ENCODE measurements around the gene PEX7.
"Not testable (repeated sequence)": the region's sequence is repeated elsewhere in the genome, so short reads cannot be mapped to it uniquely, and the experiment has no call there.

The PEX7 gene

DNA sequence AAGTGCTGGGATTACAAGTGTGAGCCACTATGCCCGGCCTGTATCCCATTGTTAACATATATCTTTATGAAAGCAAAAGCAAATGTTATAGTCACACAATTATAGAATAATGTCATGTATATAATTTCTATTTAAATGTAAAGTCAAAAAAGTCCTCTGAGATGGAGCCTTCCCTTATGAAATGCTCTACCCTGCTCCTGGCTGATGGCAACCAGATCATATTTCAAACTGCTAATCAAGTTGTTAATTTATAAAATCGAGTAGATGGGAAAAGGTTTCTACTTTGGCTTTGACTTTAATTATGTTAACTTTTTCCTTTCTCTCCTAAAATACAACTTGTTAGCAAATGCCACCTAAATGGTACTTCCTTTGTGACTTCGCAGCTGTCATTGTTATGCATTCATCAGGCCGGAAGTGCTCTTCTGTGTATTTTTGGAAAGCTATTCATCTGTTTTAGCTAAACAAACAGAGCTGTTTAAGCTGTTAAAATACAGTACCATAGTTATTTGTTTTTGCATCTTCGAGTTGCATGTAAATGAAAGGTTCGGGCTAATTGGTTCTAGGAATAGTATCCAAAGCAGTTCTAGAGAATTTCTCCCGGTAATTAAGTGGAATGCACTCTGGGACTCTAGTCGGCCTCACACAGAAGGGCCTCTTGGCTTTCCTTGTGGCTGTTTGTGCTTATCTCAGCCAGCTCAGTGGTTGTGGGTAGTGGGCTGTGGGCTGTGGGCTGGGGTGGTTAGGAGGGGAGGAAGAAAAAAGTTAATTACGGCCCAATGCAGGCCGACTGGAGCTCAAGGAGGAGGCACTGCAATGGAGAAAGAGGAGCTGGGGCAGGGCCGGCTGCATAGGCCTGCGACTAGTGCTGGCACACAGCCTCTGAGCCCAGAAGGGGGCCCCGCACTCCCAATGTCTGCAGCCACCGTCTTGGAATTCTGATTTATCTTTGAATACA, 134.5 kb downstream of the PEX7 start:
- no peak overlapping the region for H2BK120ac ChIP-seq (ENCODE audit: low read depth, low read length)
- H3K18ac ChIP-seq (ENCODE audit: low read depth in 1 of 2, low read length in 2 of 2): peak overlapping the region; percentile 46 to 62
- H3K27me3 ChIP-seq (ENCODE audit: control insufficient read depth in 1 of 2, insufficient read depth in 1 of 2, low read length in 2 of 2): peaks cover 24% of the 10 kb centered on the region in 2 experiments
- peak overlapping the region; percentile 18 to 77 for H2BK12ac ChIP-seq (ENCODE audit: low read length in 2 of 2)
- H2BK5ac ChIP-seq (ENCODE audit: low read depth, low read length, poor library complexity, severe bottlenecking): no peak overlapping the region
- no peak overlapping the region for H2BK15ac ChIP-seq (ENCODE audit: low read depth, poor library complexity, severe bottlenecking)
- H3K23ac ChIP-seq (ENCODE audit: low read length in 2 of 2): no peak overlapping the region
- H2AK5ac ChIP-seq (ENCODE audit: low read length, severe bottlenecking): no peak overlapping the region
- no peaks in the 10 kb centered on the region for H3K36me3 ChIP-seq (ENCODE audit: control insufficient read depth in 1 of 2, insufficient read depth in 2 of 2, low read depth in 1 of 2, low read length in 2 of 2)
- no peak overlapping the region for H3K9ac ChIP-seq (ENCODE audit: low read length)
- no peak overlapping the region for H3K4ac ChIP-seq (ENCODE audit: low read depth in 1 of 2, low read length in 2 of 2)
- H3K4me2 ChIP-seq (ENCODE audit: low read length, poor library complexity, severe bottlenecking): no peak overlapping the region
- WGBS: 44% methylated on average over 11 of the region's 14 CpGs
- H3K4me3 ChIP-seq (ENCODE audit: insufficient read depth in 1 of 2, low read depth in 1 of 2, low read length in 2 of 2): no peak overlapping the region
- no peak overlapping the region for H4K91ac ChIP-seq (ENCODE audit: low read length)
- H3K9me3 ChIP-seq (ENCODE audit: control insufficient read depth, low read length): no peaks in the 10 kb centered on the region
- DNase-seq: peak; percentile 13
- no peak overlapping the region for H3K27ac ChIP-seq (ENCODE audit: low read length, poor library complexity, severe bottlenecking)
- H2AFZ ChIP-seq (ENCODE audit: low read depth, low read length): no peak overlapping the region
- H3K14ac ChIP-seq (ENCODE audit: low read length in 2 of 2): no peak overlapping the region
- H4K8ac ChIP-seq (ENCODE audit: low read length): peak overlapping the region; percentile 23
- H3K4me1 ChIP-seq (ENCODE audit: control insufficient read depth, insufficient read depth, low read depth, low read length): peaks cover 2% of the 10 kb centered on the region
- H3K79me1 ChIP-seq (replicated peaks; ENCODE audit: low read length, poor library complexity, severe bottlenecking): no peaks in the 10 kb centered on the region

DNA sequence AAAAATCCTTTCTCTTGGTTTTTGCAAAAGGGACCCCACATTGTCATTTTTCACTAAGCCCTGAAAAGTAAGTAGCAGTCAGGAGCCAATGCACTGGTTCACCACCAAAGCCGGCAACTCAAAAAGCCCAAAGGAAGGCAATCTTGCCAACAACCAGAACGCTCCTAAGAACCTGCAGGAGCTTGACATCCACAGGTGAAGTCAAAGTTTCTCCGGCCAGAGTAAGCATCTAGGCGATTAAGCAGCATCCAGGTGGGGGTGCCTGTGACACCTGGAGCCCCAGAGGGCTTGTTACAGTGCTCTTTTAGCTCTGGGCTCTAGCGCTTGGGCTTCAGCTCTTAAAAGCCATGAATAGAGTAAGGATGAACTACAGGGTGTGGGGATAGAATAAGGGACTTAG, 135.8 kb downstream of the PEX7 start:
- no peaks in the 10 kb centered on the region for H3K79me1 ChIP-seq (replicated peaks; ENCODE audit: low read length, poor library complexity, severe bottlenecking)

DNA sequence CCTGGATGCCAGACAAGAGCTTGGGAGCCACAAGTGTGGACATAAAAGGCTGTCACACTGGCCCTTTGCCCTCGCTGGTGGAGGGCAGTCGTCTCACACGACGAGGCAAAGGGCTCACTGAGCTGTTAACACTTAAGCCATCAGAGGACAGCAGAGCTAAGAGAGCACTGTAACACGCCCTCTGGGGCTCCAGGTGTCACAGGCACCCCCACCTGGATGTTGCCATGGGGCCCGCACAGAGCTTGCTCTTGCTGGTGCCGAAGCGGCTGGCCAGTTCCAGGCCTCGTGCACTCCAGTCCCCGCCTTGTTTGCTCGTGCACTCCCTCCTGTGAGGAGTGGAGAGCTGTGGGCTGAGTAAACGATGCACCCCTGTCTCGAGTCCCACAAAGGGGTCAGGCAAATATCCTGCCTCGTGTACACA, 137.1 kb downstream of the PEX7 start:
- H3K23ac ChIP-seq (ENCODE audit: low read length in 2 of 2): no peak overlapping the region
- no peak overlapping the region for H3K4me3 ChIP-seq (ENCODE audit: insufficient read depth in 1 of 2, low read depth in 1 of 2, low read length in 2 of 2)
- no peak overlapping the region for H3K4me2 ChIP-seq (ENCODE audit: low read length, poor library complexity, severe bottlenecking)
- H3K4me1 ChIP-seq (ENCODE audit: control insufficient read depth, insufficient read depth, low read depth, low read length): peaks cover 2% of the 10 kb centered on the region
- no peak overlapping the region for H3K4ac ChIP-seq (ENCODE audit: low read depth in 1 of 2, low read length in 2 of 2)
- no peak overlapping the region for H3K27ac ChIP-seq (ENCODE audit: low read length, poor library complexity, severe bottlenecking)
- no peak overlapping the region for H2AFZ ChIP-seq (ENCODE audit: low read depth, low read length)
- no peak overlapping the region for H3K18ac ChIP-seq (ENCODE audit: low read depth in 1 of 2, low read length in 2 of 2)
- H3K14ac ChIP-seq (ENCODE audit: low read length in 2 of 2): no peak overlapping the region
- no peak overlapping the region for H3K9ac ChIP-seq (ENCODE audit: low read length)
- no peak overlapping the region for H2BK5ac ChIP-seq (ENCODE audit: low read depth, low read length, poor library complexity, severe bottlenecking)
- no peak overlapping the region for H2BK12ac ChIP-seq (ENCODE audit: low read length in 2 of 2)
- no peak overlapping the region for H2AK5ac ChIP-seq (ENCODE audit: low read length, severe bottlenecking)
- H4K8ac ChIP-seq (ENCODE audit: low read length): no peak overlapping the region
- no peak overlapping the region for H2BK120ac ChIP-seq (ENCODE audit: low read depth, low read length)
- no peaks in the 10 kb centered on the region for H3K9me3 ChIP-seq (ENCODE audit: control insufficient read depth, low read length)
- H4K91ac ChIP-seq (ENCODE audit: low read length): no peak overlapping the region
- H3K27me3 ChIP-seq (ENCODE audit: control insufficient read depth in 1 of 2, insufficient read depth in 1 of 2, low read length in 2 of 2): peaks cover 24% of the 10 kb centered on the region in 2 experiments
- DNase-seq: no peak
- H3K36me3 ChIP-seq (ENCODE audit: control insufficient read depth in 1 of 2, insufficient read depth in 2 of 2, low read depth in 1 of 2, low read length in 2 of 2): no peaks in the 10 kb centered on the region
- no peaks in the 10 kb centered on the region for H3K79me1 ChIP-seq (replicated peaks; ENCODE audit: low read length, poor library complexity, severe bottlenecking)
- H2BK15ac ChIP-seq (ENCODE audit: low read depth, poor library complexity, severe bottlenecking): no peak overlapping the region
- 64% methylated on average over 13 of the region's 14 CpGs for WGBS

More for the DNA sequence above, 135.8 kb downstream of the PEX7 start:
- H3K27ac ChIP-seq (ENCODE audit: low read length, poor library complexity, severe bottlenecking): no peak overlapping the region
- H2BK120ac ChIP-seq (ENCODE audit: low read depth, low read length): no peak overlapping the region
- H4K8ac ChIP-seq (ENCODE audit: low read length): no peak overlapping the region
- no peak overlapping the region for H2BK12ac ChIP-seq (ENCODE audit: low read length in 2 of 2)
- DNase-seq: no peak
- H3K4ac ChIP-seq (ENCODE audit: low read depth in 1 of 2, low read length in 2 of 2): no peak overlapping the region
- H2AK5ac ChIP-seq (ENCODE audit: low read length, severe bottlenecking): no peak overlapping the region
- H2BK15ac ChIP-seq (ENCODE audit: low read depth, poor library complexity, severe bottlenecking): no peak overlapping the region
- H3K14ac ChIP-seq (ENCODE audit: low read length in 2 of 2): no peak overlapping the region
- no peak overlapping the region for H3K4me2 ChIP-seq (ENCODE audit: low read length, poor library complexity, severe bottlenecking)
- no peak overlapping the region for H4K91ac ChIP-seq (ENCODE audit: low read length)
- H3K9me3 ChIP-seq (ENCODE audit: control insufficient read depth, low read length): no peaks in the 10 kb centered on the region
- no peak overlapping the region for H3K23ac ChIP-seq (ENCODE audit: low read length in 2 of 2)
- H2BK5ac ChIP-seq (ENCODE audit: low read depth, low read length, poor library complexity, severe bottlenecking): no peak overlapping the region
- no peak overlapping the region for H3K18ac ChIP-seq (ENCODE audit: low read depth in 1 of 2, low read length in 2 of 2)
- H3K4me3 ChIP-seq (ENCODE audit: insufficient read depth in 1 of 2, low read depth in 1 of 2, low read length in 2 of 2): no peak overlapping the region
- WGBS: 74% methylated on average over 5 of the region's 5 CpGs
- peaks cover 24% of the 10 kb centered on the region in 2 experiments for H3K27me3 ChIP-seq (ENCODE audit: control insufficient read depth in 1 of 2, insufficient read depth in 1 of 2, low read length in 2 of 2)
- H2AFZ ChIP-seq (ENCODE audit: low read depth, low read length): no peak overlapping the region
- H3K9ac ChIP-seq (ENCODE audit: low read length): no peak overlapping the region
- peaks cover 2% of the 10 kb centered on the region for H3K4me1 ChIP-seq (ENCODE audit: control insufficient read depth, insufficient read depth, low read depth, low read length)
- H3K36me3 ChIP-seq (ENCODE audit: control insufficient read depth in 1 of 2, insufficient read depth in 2 of 2, low read depth in 1 of 2, low read length in 2 of 2): no peaks in the 10 kb centered on the region

DNA sequence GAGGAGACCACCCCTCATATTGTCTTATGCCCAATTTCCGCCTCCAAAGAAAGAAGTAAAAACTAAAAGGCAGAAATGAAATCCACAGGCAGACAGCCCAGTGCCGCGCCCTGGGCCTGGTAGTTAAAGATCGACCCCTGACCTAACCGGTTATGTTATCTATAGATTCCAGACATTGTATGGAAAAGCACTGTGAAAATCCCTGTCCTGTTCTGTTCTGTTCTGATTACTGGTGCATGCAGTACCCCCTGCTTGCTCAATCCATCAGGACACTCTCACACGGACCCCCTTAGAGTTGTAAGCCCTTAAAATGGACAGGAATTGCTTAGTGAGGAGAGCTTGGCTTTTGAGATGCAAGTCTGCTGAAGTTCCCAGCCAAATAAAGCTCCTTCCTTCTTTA, 137.5 kb downstream of the PEX7 start:
- H3K4me2 ChIP-seq (ENCODE audit: low read length, poor library complexity, severe bottlenecking); H2BK120ac ChIP-seq (ENCODE audit: low read depth, low read length); H2AFZ ChIP-seq (ENCODE audit: low read depth, low read length); H3K9ac ChIP-seq (ENCODE audit: low read length); H3K14ac ChIP-seq (ENCODE audit: low read length in 2 of 2); H4K91ac ChIP-seq (ENCODE audit: low read length); DNase-seq; H2BK5ac ChIP-seq (ENCODE audit: low read depth, low read length, poor library complexity, severe bottlenecking); H3K4me1 ChIP-seq (ENCODE audit: control insufficient read depth, insufficient read depth, low read depth, low read length); H2BK12ac ChIP-seq (ENCODE audit: low read length in 2 of 2); H3K27ac ChIP-seq (ENCODE audit: low read length, poor library complexity, severe bottlenecking); H2BK15ac ChIP-seq (ENCODE audit: low read depth, poor library complexity, severe bottlenecking); H3K4ac ChIP-seq (ENCODE audit: low read depth in 1 of 2, low read length in 2 of 2); H3K79me1 ChIP-seq (replicated peaks; ENCODE audit: low read length, poor library complexity, severe bottlenecking); H3K18ac ChIP-seq (ENCODE audit: low read depth in 1 of 2, low read length in 2 of 2); H4K8ac ChIP-seq (ENCODE audit: low read length); H3K23ac ChIP-seq (ENCODE audit: low read length in 2 of 2); H3K4me3 ChIP-seq (ENCODE audit: insufficient read depth in 1 of 2, low read depth in 1 of 2, low read length in 2 of 2); H3K36me3 ChIP-seq (ENCODE audit: control insufficient read depth in 1 of 2, insufficient read depth in 2 of 2, low read depth in 1 of 2, low read length in 2 of 2); H2AK5ac ChIP-seq (ENCODE audit: low read length, severe bottlenecking); H3K9me3 ChIP-seq (ENCODE audit: control insufficient read depth, low read length): not testable (repeated sequence)
- 82% methylated on average over 5 of the region's 6 CpGs for WGBS
- peaks cover 22 to 24% of the 10 kb centered on the region in 2 experiments for H3K27me3 ChIP-seq (ENCODE audit: control insufficient read depth in 1 of 2, insufficient read depth in 1 of 2, low read length in 2 of 2)
